H1 (cell line): ENCODE measurements around the gene PITX3. TPM values are rescaled to one million over a fixed set of nuclear protein-coding genes. Genes with fewer than 3 reads are reported as not detected.
A peak's percentile ranks its signal among the peaks of the same experiment; 100 is the strongest.

Experiments
- CTCF ChIA-PET: fragments of 300-600 bp; sonication (Branson Sonifier 250); formaldehyde crosslinking; loops from one replicate; lab custom pipeline; 2021; ENCODE audit not compliant: partially characterized antibody; lab: Charles Lee
- POLR2A ChIA-PET: fragments of 300-600 bp; sonication (Branson Sonifier 250); formaldehyde crosslinking; loops from one replicate; lab custom pipeline; 2021; ENCODE audit warnings: inconsistent platforms; ENCODE audit not compliant: partially characterized antibody; lab: Charles Lee
- DNase-seq, 2 experiments: peaks; one replicate each; pipeline versions ENCODE4 v3.0.0 to v3.0.0-alpha.2; 2010 to 2022; ENCODE audit warnings: low spot score in 2 of 2, low read depth in 1 of 2, mixed read lengths in 1 of 2
- FAIRE-seq: peaks from 2 replicates; lab custom pipeline; 2011; peaks lifted over from hg19 to GRCh38; lab: Jason Lieb, UNC
- H2AFZ ChIP-seq: 2 replicates; pipeline ENCODE4 v1.8.1; 2012; ENCODE audit warnings: low read length, inconsistent platforms
- H2AK5ac ChIP-seq: 2 replicates; pipeline ENCODE4 v1.6.1; 2013; ENCODE audit warnings: low read depth, low read length
- H2BK120ac ChIP-seq: replicated peaks from 2 replicates; pipeline ENCODE3; 2013; ENCODE audit warnings: low read depth, low read length, inconsistent platforms
- H2BK12ac ChIP-seq: 2 replicates; pipeline ENCODE4 v1.6.1; 2013; ENCODE audit warnings: low read depth, low read length
- H2BK15ac ChIP-seq: 2 replicates; pipeline ENCODE4 v1.6.1; 2013; ENCODE audit warnings: low read length
- H2BK20ac ChIP-seq: 2 replicates; pipeline ENCODE4 v1.6.1; 2013; ENCODE audit warnings: low read length
- H2BK5ac ChIP-seq: 2 replicates; pipeline ENCODE4 v1.6.1; 2013; ENCODE audit warnings: low read depth, low read length
- H3K14ac ChIP-seq: 2 replicates; pipeline ENCODE4 v1.6.1; 2013; ENCODE audit warnings: inconsistent platforms; ENCODE audit not compliant: insufficient read length
- H3K18ac ChIP-seq: 2 replicates; pipeline ENCODE4 v1.6.1; 2013; ENCODE audit warnings: low read length; ENCODE audit errors: extremely low read depth
- H3K23ac ChIP-seq: 2 replicates; pipeline ENCODE4 v1.6.1; 2013; ENCODE audit warnings: inconsistent platforms; ENCODE audit not compliant: insufficient read length
- H3K23me2 ChIP-seq: 2 replicates; pipeline ENCODE4 v1.6.1; 2013; ENCODE audit warnings: low read depth, low read length
- H3K27ac ChIP-seq: 2 replicates; pipeline ENCODE4 v1.6.1; 2011; ENCODE audit warnings: low read depth, low read length, inconsistent platforms
- H3K27me3 ChIP-seq, 4 experiments: replicated peaks in 1 of 4; 1 replicate in 1 of 4; 2 replicates in 3 of 4; pipeline versions ENCODE4 v1.6.1 to v1.8.1; 2011 to 2013; ENCODE audit warnings: low read length in 3 of 4, mild to moderate bottlenecking in 3 of 4, inconsistent platforms in 2 of 4, mixed read lengths in 2 of 4, moderate library complexity in 1 of 4; ENCODE audit not compliant: control insufficient read depth in 3 of 4, insufficient read depth in 3 of 4; ENCODE audit errors: extremely low read depth in 1 of 4
- H3K36me3 ChIP-seq, 4 experiments: 2 replicates each; pipeline versions ENCODE4 v1.6.1 to v1.8.1; 2011 to 2013; ENCODE audit warnings: mild to moderate bottlenecking in 4 of 4, low read length in 3 of 4, moderate library complexity in 2 of 4, control low read depth in 1 of 4, inconsistent platforms in 1 of 4; ENCODE audit not compliant: insufficient read depth in 4 of 4, control insufficient read depth in 2 of 4
- H3K4ac ChIP-seq: replicated peaks from 2 replicates; pipeline ENCODE3; 2013; ENCODE audit warnings: low read length, low read depth, mixed read lengths, inconsistent platforms; ENCODE audit not compliant: insufficient read length
- H3K4me1 ChIP-seq, 4 experiments: replicated peaks in 1 of 4; 1 replicate in 1 of 4; 2 replicates in 3 of 4; pipeline versions ENCODE4 v1.6.1 to v1.8.1; 2011 to 2013; ENCODE audit warnings: low read length in 3 of 4, inconsistent platforms in 2 of 4, mixed read lengths in 1 of 4; ENCODE audit not compliant: insufficient read depth in 4 of 4, control insufficient read depth in 3 of 4
- H3K4me2 ChIP-seq, 2 experiments: 2 replicates each; pipeline versions ENCODE4 v1.6.1 to v1.8.1; 2011 to 2013; ENCODE audit warnings: low read depth in 2 of 2, low read length in 2 of 2, control low read depth in 1 of 2, inconsistent platforms in 1 of 2, mild to moderate bottlenecking in 1 of 2; ENCODE audit not compliant: insufficient read depth in 1 of 2
- H3K4me3 ChIP-seq, 4 experiments: fragments of 200-600, 300-600 bp in 1 of 4; sonication (generic), shearing (Covaris generic), sonication (Bioruptor Twin) in 1 of 4; 2 replicates each; pipeline versions ENCODE4 v1.5.1 to v1.8.1; 2011 to 2016; ENCODE audit warnings: low read length in 4 of 4, low read depth in 3 of 4, control low read depth in 2 of 4, inconsistent platforms in 2 of 4, mild to moderate bottlenecking in 2 of 4, mixed read lengths in 1 of 4, moderate library complexity in 1 of 4; ENCODE audit not compliant: insufficient read depth in 2 of 4; ENCODE audit errors: extremely low read depth in 1 of 4
- H3K56ac ChIP-seq: replicated peaks from 2 replicates; pipeline ENCODE3; 2013; ENCODE audit warnings: low read depth, mild to moderate bottlenecking, mixed read lengths, low read length, inconsistent platforms; ENCODE audit not compliant: insufficient read length
- H3K79me1 ChIP-seq: 2 replicates; pipeline ENCODE4 v1.6.1; 2013; ENCODE audit warnings: low read depth, low read length, control low read depth
- H3K79me2 ChIP-seq, 2 experiments: 2 replicates each; pipeline versions ENCODE4 v1.6.1 to v1.8.1; 2012 to 2013; ENCODE audit warnings: low read length in 2 of 2, mild to moderate bottlenecking in 2 of 2, inconsistent platforms in 1 of 2; ENCODE audit not compliant: insufficient read depth in 2 of 2, control insufficient read depth in 1 of 2
- H3K9ac ChIP-seq, 4 experiments: replicated peaks in 1 of 4; 1 replicate in 1 of 4; 2 replicates in 3 of 4; pipeline versions ENCODE4 v1.6.1 to v1.8.1; 2011 to 2013; ENCODE audit warnings: low read depth in 3 of 4, low read length in 3 of 4, control low read depth in 2 of 4, mild to moderate bottlenecking in 2 of 4, moderate library complexity in 2 of 4, inconsistent platforms in 1 of 4; ENCODE audit errors: extremely low read depth in 1 of 4
- H3K9me3 ChIP-seq, 2 experiments: 2 replicates each; pipeline versions ENCODE4 v1.6.1 to v1.8.1; 2012 to 2013; ENCODE audit warnings: mild to moderate bottlenecking in 2 of 2, moderate library complexity in 2 of 2, control low read depth in 1 of 2, inconsistent platforms in 1 of 2, low read depth in 1 of 2, low read length in 1 of 2, mixed read lengths in 1 of 2; ENCODE audit not compliant: insufficient read depth in 2 of 2
- H4K20me1 ChIP-seq, 2 experiments: replicated peaks in 1 of 2; 2 replicates each; pipeline versions ENCODE3 to v1.8.1; 2011 to 2013; ENCODE audit warnings: inconsistent platforms in 2 of 2, low read length in 2 of 2, mild to moderate bottlenecking in 1 of 2; ENCODE audit not compliant: insufficient read depth in 2 of 2, control insufficient read depth in 1 of 2
- H4K5ac ChIP-seq: 2 replicates; pipeline ENCODE4 v1.6.1; 2013; ENCODE audit warnings: low read length, low read depth, mixed read lengths, inconsistent platforms; ENCODE audit not compliant: insufficient read length
- H4K8ac ChIP-seq: 2 replicates; pipeline ENCODE4 v1.8.0; 2013; ENCODE audit warnings: mild to moderate bottlenecking, moderate library complexity, low read length, inconsistent platforms; ENCODE audit not compliant: insufficient read depth; ENCODE audit errors: extremely low read depth
- H4K91ac ChIP-seq: replicated peaks from 2 replicates; pipeline ENCODE3; 2013; ENCODE audit warnings: low read length, mixed read lengths, inconsistent platforms; ENCODE audit not compliant: insufficient read length
- EZH2 ChIP-seq: fragments of 200-600 bp; sonication (generic); IDR thresholded peaks from 2 replicates; pipeline ENCODE4 v1.7.1; 2012; ENCODE audit warnings: low read depth, mild to moderate bottlenecking, moderate library complexity, low read length, inconsistent platforms; ENCODE audit not compliant: severe bottlenecking
- GTF2F1 ChIP-seq: IDR thresholded peaks from 2 replicates; pipeline ENCODE4 v1.6.1; 2012; ENCODE audit warnings: low read depth, low read length, improper control_type of control experiment, borderline replicate concordance
- SIN3A ChIP-seq, 2 experiments: IDR thresholded peaks in 1 of 2; conservative IDR thresholded peaks in 1 of 2; 2 replicates each; pipeline ENCODE4 v1.6.1; 2011 to 2012; ENCODE audit warnings: low read length in 2 of 2, improper control_type of control experiment in 1 of 2, low read depth in 1 of 2, mild to moderate bottlenecking in 1 of 2
- SP4 ChIP-seq: IDR thresholded peaks from 2 replicates; pipeline ENCODE4 v1.6.1; 2012; ENCODE audit warnings: low read length, inconsistent platforms
- TAF7 ChIP-seq: optimal IDR thresholded peaks from 2 replicates; pipeline ENCODE3; 2011; ENCODE audit warnings: low read depth, mild to moderate bottlenecking, inconsistent platforms, low read length, moderate library complexity, borderline replicate concordance
- WGBS, 2 experiments: shearing (Covaris generic) in 1 of 2; methylation state at CpG; one replicate each; pipeline versions ENCODE4 v1.1.6 to v1.1.7; 2013 to 2015; ENCODE audit warnings: low lambda C conversion rate in 2 of 2, mixed read lengths in 2 of 2, inconsistent platforms in 1 of 2, low coverage in 1 of 2, missing lambda C conversion rate in 1 of 2; ENCODE audit not compliant: insufficient replicate concordance in 2 of 2, insufficient coverage in 1 of 2, insufficient read length in 1 of 2; ENCODE audit errors: extremely low coverage in 1 of 2, missing lambda C conversion rate in 1 of 2; 5-methylcytosine and 5-hydroxymethylcytosine counted together
- polyA plus RNA-seq, 7 experiments: library from polyadenylated mRNA; depleted of rRNA in 3 of 7; stranded (reverse) in 5 of 7; unstranded in 2 of 7; fragments of >200 nt in 5 of 7; fragments of 200-250 nt in 2 of 7; gene quantifications; 1 replicate in 5 of 7; 2 replicates in 1 of 7; 4 replicates in 1 of 7; pipeline versions ENCODE4 v1.2.1 to v1.2.3, GENCODE V29; 2011 to 2013; ENCODE audit warnings: missing spikeins in 2 of 7, mixed read lengths in 2 of 7
- total RNA-seq: library from RNA; stranded (reverse); fragmentation: NEBNext Ultra II Directional; extraction: Animal tissue kit (Norgen Biotek cat#: 25700); gene quantifications from 2 replicates; pipeline ENCODE4 v1.2.1, GENCODE V29; 2021

The PITX3 gene
- total and polyA plus RNA-seq, 2 of the 8 experiments (the other 6 are each of a cell fraction or from before 2014, with no cell fraction given): 0.18 to 0.41 TPM

GRCh38 chr10:102245932-102246251, 4.6 kb upstream of the PITX3 start:
- Histone ChIP-seq H4K8ac (no peak overlapping the region), H4K20me1 (peaks cover 5 to 7% of the 10 kb centered on the region in 2 experiments), H3K18ac (no peak overlapping the region), H3K4me1 (peaks cover 4 to 10% (median 4%) of the 10 kb centered on the region in 4 experiments; a peak in 6 of 7 replicates), H3K36me3 (no peaks in the 10 kb centered on the region), H3K4ac (no peak overlapping the region), H3K56ac (no peak overlapping the region), H3K9me3 (no peaks in the 10 kb centered on the region), H3K4me3 (peak overlapping the region; percentile 86 to 98 (median 92)), H3K23me2 (peaks cover 10% of the 10 kb centered on the region), H3K27me3 (peaks cover 14 to 26% (median 19%) of the 10 kb centered on the region in 4 experiments), H3K79me1 (peaks cover 9% of the 10 kb centered on the region), H2BK15ac (no peak overlapping the region), H2BK5ac (peak overlapping the region; percentile 74; the same call in 1 of the 2 replicates), H3K79me2 (peaks cover 0 to 38% of the 10 kb centered on the region in 2 experiments; a peak in 2 of 4 replicates), H3K27ac (0 out of 2 replicates have a peak overlapping the region, but pooled peaks have one; percentile 43), H3K14ac (no peak overlapping the region), H2BK20ac (no peak overlapping the region), H2AFZ (no peak overlapping the region), H3K4me2 (peak overlapping the region; percentile 75 to 81), H4K5ac (no peak overlapping the region), H3K23ac (no peak overlapping the region), H2BK120ac (no peak overlapping the region), H4K91ac (no peak overlapping the region), H3K9ac (peak overlapping the region; percentile 45 to 94 (median 76); a peak in 5 of 7 replicates), H2BK12ac (no peak overlapping the region), H2AK5ac (no peak overlapping the region)
- TF ChIP-seq GTF2F1 (no peak), EZH2 (no peak), SP4 (no peak), TAF7 (no peak), SIN3A (conservative IDR thresholded peaks at IDR 0.05 in 1 of 2, IDR thresholded peaks at IDR 0.05 in 1 of 2; ENCODE audit: low read depth in 1 of 2, low read length in 2 of 2) (no peak)
- DNase-seq (no peak), FAIRE-seq (no peak)
- ChIA-PET POLR2A (interaction anchor here (1.1 to 2.0 kb wide), 3 partner anchors 15 to 215 kb away, joined by 4 to 12 read pairs (median 4); partner anchors contain the start of gene NOLC1), CTCF (interaction anchor here (0.6 to 3.3 kb wide), 8 partner anchors 12 to 1222 kb away, joined by 3 to 19 read pairs (median 5); no protein-coding TSS in a partner anchor)
- WGBS, 2 experiments: 13% methylated on average over 4 of the region's 4 CpGs; no CpG with 5 or more reads in 1 of the 2 experiments
